GM04504 (cell line): ENCODE data around the gene CTIF.

Experiments used
- DNase-seq: peaks from one replicate; pipeline ENCODE4 v3.0.0-alpha.2; 2012; ENCODE audit warnings: low read depth

CTIF gene

GRCh38 chr18:48682768-48683167, 143.9 kb downstream of the CTIF start:
- no peak for DNase-seq

DNA sequence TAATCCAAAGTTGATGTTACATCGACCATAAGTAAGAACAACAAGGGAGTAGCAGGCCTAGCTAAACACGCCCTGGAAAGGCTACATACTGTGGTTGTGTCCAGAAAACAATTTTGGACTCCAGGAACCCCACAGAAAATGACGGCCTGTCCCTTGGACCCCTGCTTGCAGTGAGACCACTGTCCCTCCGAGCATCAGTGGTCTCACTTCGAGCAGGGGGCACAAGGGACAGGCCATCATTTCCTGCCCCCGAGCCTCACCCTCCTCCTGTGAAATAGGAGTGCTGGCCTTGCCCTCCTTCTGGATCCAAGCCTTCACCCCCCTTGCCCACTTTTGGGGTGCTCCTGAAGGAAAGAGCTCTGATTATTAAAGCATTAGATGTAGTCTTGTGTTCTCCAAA, 144.4 kb downstream of the CTIF start:
- DNase-seq, result no peak

DNA sequence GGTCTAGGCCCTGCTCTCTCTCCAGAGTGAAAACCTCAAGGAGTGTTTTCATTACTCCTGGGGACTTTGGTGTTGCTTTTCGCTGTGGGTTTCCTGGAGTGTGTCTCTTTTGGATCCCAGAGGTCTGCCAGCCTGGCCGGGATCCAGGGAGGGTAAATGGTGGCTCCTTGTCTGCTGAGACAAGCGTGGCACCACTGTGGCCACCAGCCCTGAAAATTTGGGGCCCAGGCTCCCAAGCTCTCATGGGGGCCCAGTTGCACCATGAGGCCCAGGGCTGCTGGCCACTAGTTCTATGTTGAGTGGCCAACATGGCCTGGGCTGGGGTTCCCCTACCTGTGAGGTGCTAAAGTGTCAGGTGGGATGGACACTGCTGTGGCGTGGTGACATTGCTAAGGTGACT, 144.8 kb downstream of the CTIF start:
- DNase-seq, result no peak

- DNase-seq, result no peak
These were observed 148.7 kb downstream of the CTIF start for GRCh38 chr18:48687346-48688042.

DNA sequence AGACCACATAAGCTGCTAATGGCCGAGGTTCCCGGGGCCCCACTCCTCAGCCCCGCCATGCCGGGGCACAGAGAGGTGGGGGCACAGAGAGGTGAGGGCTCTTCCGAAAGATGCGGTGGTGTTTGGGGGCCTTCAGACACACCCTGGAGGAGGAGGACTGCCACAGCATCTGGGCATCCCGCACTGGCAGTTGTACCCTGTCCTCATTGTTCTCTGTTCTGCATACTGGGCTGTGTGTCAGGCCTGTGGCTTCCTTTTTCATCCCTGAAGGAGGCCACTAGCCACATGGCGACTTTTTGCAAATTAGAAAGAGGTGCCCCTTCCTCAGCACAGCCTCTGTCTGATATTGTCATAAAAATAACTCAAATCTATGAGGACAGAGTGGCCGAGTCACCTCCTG, 150.1 kb downstream of the CTIF start:
- DNase-seq, result no peak

DNA sequence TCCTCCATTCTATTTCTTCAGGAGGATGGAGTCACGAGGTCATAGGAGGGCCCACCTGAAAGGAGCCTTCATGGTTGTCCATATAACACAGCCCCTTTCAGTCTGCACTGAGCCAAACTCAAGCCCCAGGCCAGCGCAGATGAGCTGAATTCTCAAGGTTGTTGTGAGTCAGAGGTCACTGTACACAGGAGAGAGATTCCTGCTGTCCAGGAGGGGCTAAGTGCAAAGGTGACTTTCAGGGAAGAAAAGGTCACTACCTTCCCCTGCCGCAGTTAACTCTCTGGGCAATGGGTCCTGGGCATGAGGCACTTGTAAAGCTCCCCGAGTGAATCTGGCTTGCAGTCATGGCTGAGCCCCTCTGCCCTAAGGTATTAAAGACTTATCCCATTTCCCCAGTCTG, 150.7 kb downstream of the CTIF start:
- DNase-seq, result no peak

DNA sequence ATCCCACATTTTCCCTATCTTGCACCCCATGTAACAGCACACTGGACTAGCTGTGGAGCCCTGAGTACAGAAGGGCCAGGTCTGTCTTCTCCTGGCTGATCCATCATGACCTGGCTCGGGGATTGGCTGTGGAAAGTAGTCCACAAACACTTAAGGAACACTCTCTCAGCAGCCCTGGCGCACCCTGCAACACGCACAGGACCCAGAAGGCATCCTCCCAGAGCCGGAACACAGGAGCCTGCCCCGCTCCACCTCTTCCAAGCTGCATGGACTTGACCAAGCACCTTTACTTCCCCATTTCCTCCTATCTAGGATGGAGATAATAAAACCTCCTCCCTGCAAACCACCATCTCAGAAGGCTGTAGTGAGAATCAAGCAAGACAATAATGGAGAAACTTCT, 151.7 kb downstream of the CTIF start:
- DNase-seq, result no peak

DNA sequence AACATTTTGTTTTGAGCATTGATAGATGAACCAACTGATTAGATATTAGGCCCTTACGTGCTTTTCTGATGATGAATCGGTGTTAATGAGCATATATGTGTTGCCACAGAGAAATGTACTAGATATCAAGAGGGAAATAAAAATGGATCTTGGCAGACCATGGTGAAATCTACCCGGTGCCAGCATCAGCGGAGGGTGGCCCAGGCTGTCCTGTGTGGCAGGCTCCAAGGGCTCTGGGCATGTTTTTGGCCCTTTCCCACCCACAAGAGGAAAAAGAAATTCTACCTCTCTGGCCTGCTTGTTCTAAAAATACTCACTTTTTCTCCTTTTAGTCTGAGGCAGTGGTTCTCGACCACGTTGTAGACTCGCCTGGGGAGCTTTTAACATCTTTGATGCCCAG, 154.2 kb downstream of the CTIF start:
- no peak for DNase-seq

- DNase-seq, result no peak
These were observed 154.9 kb downstream of the CTIF start for GRCh38 chr18:48693625-48694262.

DNA sequence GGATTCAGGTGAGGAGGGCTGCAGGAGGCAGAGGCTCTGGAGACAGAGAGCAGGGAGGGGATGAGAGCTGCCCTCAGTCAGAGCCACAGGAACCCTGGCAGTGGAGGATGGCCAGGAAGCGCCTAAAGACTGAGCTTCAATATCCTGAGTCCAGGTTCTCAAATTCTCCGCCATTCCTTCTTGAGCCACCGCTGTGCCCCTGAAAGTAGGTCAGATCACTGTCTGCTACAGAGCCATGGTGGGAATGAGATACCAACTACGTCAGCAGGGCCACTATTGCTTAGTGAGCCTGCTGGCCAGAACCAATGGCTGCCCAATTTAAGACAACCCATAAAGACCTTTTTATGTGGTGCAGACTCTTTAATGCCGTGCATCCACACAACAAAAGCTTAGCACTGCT, 155.5 kb downstream of the CTIF start:
- DNase-seq, result no peak

DNA sequence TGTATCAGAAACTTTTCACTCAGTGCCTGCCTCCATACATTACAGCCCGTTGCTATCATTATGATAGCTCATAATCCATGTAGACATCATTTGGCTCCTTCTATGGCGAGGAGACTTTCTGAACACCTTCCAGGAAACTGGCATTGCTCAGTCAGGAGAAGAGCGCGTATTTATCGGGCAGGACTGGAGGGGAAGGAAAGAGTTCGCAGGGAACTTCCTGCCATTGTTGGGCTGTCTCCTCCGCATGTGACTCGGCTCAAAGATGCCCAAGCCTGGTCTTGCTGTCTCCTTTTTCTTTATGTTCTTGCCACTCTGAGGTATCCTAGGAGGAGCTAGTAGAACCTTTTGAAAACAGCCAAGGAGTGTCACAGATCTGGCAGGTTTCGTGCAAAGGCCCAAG, 156.8 kb downstream of the CTIF start:
- no peak for DNase-seq

GRCh38 chr18:48696218-48696617, 157.4 kb downstream of the CTIF start:
- no peak for DNase-seq

GRCh38 chr18:48697441-48697840, 158.6 kb downstream of the CTIF start:
- no peak for DNase-seq

- DNase-seq, result no peak
These were observed 159.9 kb downstream of the CTIF start for GRCh38 chr18:48698707-48699106.

DNA sequence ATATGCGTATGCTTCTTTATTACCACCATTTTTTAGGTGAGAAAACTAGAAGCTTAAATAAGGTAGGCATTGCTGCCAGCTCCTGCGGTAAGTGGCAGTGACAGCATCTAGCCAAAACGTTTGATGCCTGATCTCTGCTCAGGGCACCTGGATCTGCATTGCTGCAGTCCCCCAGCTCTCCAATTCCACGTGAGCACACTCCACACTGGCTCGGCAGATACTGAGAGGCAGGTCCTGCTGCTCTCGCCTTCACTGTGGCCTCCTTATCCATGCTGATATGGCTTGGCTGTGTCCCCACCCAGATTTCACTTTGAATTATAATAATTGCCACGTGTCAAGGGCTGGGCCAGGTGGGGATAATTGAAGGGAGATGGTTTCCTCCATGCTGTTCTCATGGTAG, 160.9 kb downstream of the CTIF start:
- DNase-seq, result no peak

GRCh38 chr18:48700446-48700845, 161.6 kb downstream of the CTIF start:
- no peak for DNase-seq

DNA sequence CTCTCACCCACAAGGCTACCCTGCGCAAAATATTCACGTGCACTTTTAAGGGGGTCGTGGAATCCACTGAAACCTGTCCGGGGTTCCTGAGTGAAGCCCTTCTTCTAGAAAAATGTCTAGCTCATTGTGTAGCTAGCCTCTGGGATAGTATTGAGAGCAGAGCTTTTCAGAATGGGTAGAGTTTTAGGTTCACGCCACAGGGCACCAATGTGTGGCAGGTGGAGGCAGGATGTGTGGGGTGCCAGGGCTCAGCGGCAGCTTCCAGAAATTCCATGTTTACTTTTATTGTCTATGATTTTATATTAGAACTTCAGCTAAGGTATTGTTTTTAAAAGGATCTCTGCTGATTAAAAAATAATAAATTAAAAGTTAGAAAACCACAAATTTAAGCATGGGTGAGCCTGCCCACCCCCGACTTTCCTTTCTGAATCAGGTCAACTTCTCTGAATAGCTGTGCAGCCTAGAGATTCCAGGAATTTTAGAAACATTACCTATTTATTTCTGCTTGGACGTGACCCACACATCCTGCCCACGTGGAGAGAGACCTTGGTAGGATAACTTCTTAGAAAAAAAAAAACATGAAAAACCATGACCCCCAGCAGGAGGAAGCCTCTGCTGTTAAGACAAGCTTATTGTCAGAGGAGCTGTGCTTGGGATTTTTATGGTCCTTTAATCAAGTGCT, 163.7 kb downstream of the CTIF start:
- no peak for DNase-seq

DNA sequence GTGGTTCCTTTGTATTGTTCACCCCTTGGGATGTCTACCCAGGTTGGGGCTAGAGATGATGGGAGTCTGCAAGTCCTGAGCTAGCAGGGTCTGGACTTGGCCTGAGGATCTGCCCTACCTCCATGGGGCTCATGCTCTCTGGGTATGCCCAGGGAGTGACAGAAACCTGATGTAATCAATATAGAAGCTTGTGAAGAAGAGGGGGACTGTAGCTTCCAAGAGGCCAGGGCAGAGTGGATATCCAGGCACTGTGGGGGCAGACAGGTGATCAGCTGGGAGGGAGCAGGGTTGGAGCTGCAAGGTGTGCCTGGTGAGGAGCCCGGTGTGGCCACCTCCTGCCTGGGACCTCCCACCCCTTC, 164.2 kb downstream of the CTIF start:
- DNase-seq, result no peak

DNA sequence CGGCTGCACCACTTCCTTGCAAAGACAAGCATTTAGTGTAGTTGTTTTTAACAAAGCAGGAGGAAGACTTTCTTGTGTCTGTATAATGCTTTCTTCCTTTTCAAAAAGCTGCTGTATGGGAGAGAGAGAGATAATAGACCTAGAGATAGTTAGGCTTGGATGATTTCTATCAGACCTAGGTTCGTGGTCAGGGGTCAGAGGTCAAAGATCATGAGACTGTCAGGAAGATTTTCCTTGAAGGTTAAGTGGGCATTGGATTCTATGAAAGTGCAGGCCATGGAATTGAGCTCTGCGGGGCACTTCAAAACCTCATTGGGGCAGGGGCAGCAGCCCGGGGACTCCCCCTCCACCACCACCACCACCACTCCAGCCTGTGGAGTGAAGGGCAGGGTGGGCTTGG, 164.6 kb downstream of the CTIF start:
- no peak for DNase-seq

- DNase-seq, result no peak
These were observed 166.2 kb downstream of the CTIF start for GRCh38 chr18:48705043-48705442.

DNA sequence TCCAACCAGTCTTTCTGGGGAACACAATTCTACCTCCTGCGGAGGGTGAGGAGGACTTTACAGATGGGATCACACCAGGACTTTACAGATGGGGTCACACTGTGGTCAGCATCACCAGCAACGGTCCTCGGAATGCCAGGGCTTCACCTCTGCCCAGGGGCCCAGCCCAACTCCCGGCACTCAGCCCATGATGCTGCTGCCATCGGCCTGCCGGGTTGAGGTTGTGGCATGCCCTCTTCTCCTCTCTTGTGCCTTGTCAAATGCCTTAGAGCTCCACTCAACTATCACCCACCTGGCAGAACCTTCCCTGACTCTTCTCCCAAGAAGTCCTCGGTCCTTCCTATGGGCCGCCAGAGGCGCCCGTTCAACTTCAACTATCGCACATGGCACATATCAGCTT, 166.7 kb downstream of the CTIF start:
- no peak for DNase-seq

DNA sequence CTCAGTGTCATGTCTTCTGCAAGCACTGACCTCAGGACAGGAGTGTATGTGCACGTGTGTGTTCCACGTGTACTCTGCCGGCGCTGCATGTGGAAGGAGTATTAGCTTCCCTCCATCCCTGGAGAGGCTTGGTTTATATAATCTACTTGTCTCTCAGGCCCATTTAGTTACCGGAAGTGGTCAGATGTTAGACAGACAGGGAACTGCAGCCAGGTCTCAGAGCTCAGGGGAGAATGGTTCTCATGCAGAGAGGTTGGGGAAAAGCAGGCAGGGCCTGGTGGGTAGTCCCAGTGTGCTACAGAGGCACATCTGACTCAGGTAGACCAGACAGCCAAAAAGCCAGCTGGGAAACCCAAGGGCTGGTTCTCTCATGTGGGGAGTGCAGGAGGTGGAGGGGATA, 167.9 kb downstream of the CTIF start:
- no peak for DNase-seq

DNA sequence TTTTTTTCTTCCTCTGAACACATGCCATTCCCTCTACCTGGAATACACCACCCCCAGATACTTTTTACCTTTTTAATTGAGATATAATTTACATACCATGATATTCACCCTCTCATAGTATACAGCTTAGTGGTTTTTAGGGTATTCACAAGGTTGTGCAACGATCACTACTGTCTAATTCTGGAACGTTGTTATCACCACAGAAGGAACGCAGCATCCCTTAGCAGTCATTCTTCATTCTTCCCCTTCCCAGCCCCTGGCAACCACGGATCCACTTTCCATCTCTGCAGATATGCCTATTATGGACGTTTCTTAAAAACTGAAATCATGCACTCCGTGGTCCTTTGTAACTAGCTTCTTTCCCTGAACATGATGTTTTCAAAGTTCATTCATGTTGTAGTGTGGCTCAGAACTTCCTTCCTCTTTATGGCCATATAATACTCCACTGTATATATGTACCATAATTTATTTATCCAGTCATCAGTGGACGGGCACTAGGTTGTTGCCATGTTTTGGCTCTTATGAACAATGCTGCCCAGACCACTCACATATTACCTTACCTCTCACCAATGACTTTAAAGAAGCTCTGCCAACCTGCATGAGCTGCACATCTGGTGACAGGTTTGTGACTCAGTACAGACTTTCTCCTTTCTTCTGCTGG, 168.9 kb downstream of the CTIF start:
- no peak for DNase-seq
